Naive thymus-derived CD4-positive, alpha-beta T cell (primary cell): Measurements from ENCODE around the gene ESM1. TPM values are rescaled to one million over a fixed set of nuclear protein-coding genes. Genes with fewer than 3 reads are reported as not detected.

ENCODE experiments used
- ATAC-seq: fragments of 150-1000 bp; cut with Tn5 transposase; 2 replicates; pipeline ENCODE4 v1.10.0; 2021; ENCODE audit warnings: mild to moderate bottlenecking, moderate library complexity
- CTCF ChIA-PET: fragments of 350-600 bp; sonication (Branson Sonifier 250); formaldehyde crosslinking; loops from one replicate; lab custom pipeline; 2021; ENCODE audit warnings: antibody characterized with exemption; lab: Charles Lee
- POLR2A ChIA-PET: fragments of 350-600 bp; sonication (Branson Sonifier 250); formaldehyde crosslinking; loops from one replicate; lab custom pipeline; 2021; ENCODE audit warnings: antibody characterized with exemption, inconsistent platforms; lab: Charles Lee
- DNase-seq, 9 donors: peaks; one replicate each; pipeline versions ENCODE4 v3.0.0 to v3.0.0-alpha.2; 2020 to 2022; ENCODE audit warnings: mixed read lengths in 1 of 9
- H3K27ac ChIP-seq: one replicate; pipeline ENCODE4 v1.7.0; 2013; ENCODE audit warnings: mild to moderate bottlenecking, low read depth, low read length, moderate library complexity
- H3K27me3 ChIP-seq, 2 donors: one replicate each; pipeline ENCODE4 v1.7.0; 2013; ENCODE audit warnings: low read length in 2 of 2, mild to moderate bottlenecking in 2 of 2, moderate library complexity in 2 of 2; ENCODE audit not compliant: control insufficient read depth in 2 of 2, insufficient read depth in 2 of 2
- H3K36me3 ChIP-seq, 3 experiments: 1 replicate in 2 of 3; 2 replicates in 1 of 3; pipeline ENCODE4 v1.7.0; 2013; ENCODE audit warnings: low read length in 3 of 3, mild to moderate bottlenecking in 3 of 3, moderate library complexity in 1 of 3; ENCODE audit not compliant: insufficient read depth in 3 of 3, control insufficient read depth in 2 of 3
- H3K4me1 ChIP-seq, 2 donors: one replicate each; pipeline ENCODE4 v1.7.0; 2013; ENCODE audit warnings: low read length in 2 of 2, mild to moderate bottlenecking in 2 of 2, moderate library complexity in 1 of 2; ENCODE audit not compliant: control insufficient read depth in 2 of 2, insufficient read depth in 2 of 2
- H3K4me3 ChIP-seq: 2 replicates; pipeline ENCODE4 v1.7.0; 2013; ENCODE audit warnings: mild to moderate bottlenecking, low read length
- H3K9me3 ChIP-seq, 3 experiments: 1 replicate in 2 of 3; 2 replicates in 1 of 3; pipeline ENCODE4 v1.7.0; 2013; ENCODE audit warnings: low read length in 3 of 3; ENCODE audit not compliant: control insufficient read depth in 2 of 3
- H3K27ac Mint-ChIP-seq, 9 donors: one replicate each; pipeline ENCODE4 v1.8.0; 2020 to 2022; ENCODE audit warnings: mixed read lengths in 9 of 9, mild to moderate bottlenecking in 8 of 9, moderate library complexity in 5 of 9, inconsistent platforms in 2 of 9
- H3K27me3 Mint-ChIP-seq, 5 donors: one replicate each; pipeline ENCODE4 v1.8.0; 2021 to 2022; ENCODE audit warnings: mixed read lengths in 5 of 5, mild to moderate bottlenecking in 1 of 5
- H3K36me3 Mint-ChIP-seq, 5 donors: one replicate each; pipeline ENCODE4 v1.8.0; 2020 to 2022; ENCODE audit warnings: mixed read lengths in 5 of 5, mild to moderate bottlenecking in 3 of 5, inconsistent platforms in 1 of 5
- H3K4me1 Mint-ChIP-seq, 7 donors: one replicate each; pipeline ENCODE4 v1.8.0; 2020 to 2022; ENCODE audit warnings: mixed read lengths in 7 of 7, mild to moderate bottlenecking in 3 of 7, inconsistent platforms in 1 of 7
- H3K4me3 Mint-ChIP-seq, 10 donors: one replicate each; pipeline ENCODE4 v1.8.0; 2020 to 2022; ENCODE audit warnings: mild to moderate bottlenecking in 10 of 10, mixed read lengths in 10 of 10, moderate library complexity in 6 of 10, inconsistent platforms in 2 of 10
- H3K9me3 Mint-ChIP-seq, 11 donors: one replicate each; pipeline ENCODE4 v1.8.0; 2020 to 2022; ENCODE audit warnings: mixed read lengths in 11 of 11, mild to moderate bottlenecking in 4 of 11, inconsistent platforms in 1 of 11, moderate library complexity in 1 of 11
- intact Hi-C, 2 donors: fragments of 100-400 bp; cut with micrococcal nuclease; formaldehyde crosslinking; loops; one replicate each; pipeline ENCODE4 v1.15.1; 2023
- polyA plus RNA-seq, 2 donors: library from polyadenylated mRNA; unstranded; fragments of 300-500 nt; fragmentation: Illumina TruSeq; gene quantifications; one replicate each; pipeline ENCODE4 v1.2.3, GENCODE V29; 2021
- total RNA-seq, 6 experiments: library from RNA in 5 of 6; stranded (reverse) in 5 of 6; gene quantifications; 1 replicate in 5 of 6; 2 replicates in 1 of 6; pipeline ENCODE4 v1.2.3 and lab custom pipeline; 2021 to 2026

The ESM1 gene
- total and polyA plus RNA-seq, 7 experiments from 2014 or later, result 0.39 to 1.2 TPM; not detected in 5

- H3K4me3 Mint-ChIP-seq, result no peak overlapping the region
- DNase-seq (no peak), ATAC-seq (no peak)
- Histone ChIP-seq H3K36me3 (no peaks in the 10 kb centered on the region), H3K4me3 (no peak overlapping the region), H3K27me3 (no peaks in the 10 kb centered on the region), H3K27ac (no peak overlapping the region), H3K9me3 (no peaks in the 10 kb centered on the region), H3K4me1 (no peaks in the 10 kb centered on the region)
- H3K9me3 Mint-ChIP-seq, result peaks cover 0 to 14% (median 3%) of the 10 kb centered on the region in 11 donors
- ChIA-PET POLR2A (interaction anchor here (0.6 kb wide), 2 partner anchors 28 to 141 kb away, joined by 3 read pairs; no protein-coding TSS in a partner anchor), CTCF (interaction anchor here (0.9 to 1.5 kb wide), 4 partner anchors 9 to 200 kb away, joined by 3 to 4 read pairs (median 4); partner anchors contain the start of gene GPX8)
- H3K27ac Mint-ChIP-seq, result peak overlapping the region in 1 of 9 donors; percentile 63
- peaks cover 0 to 15% (median 6%) of the 10 kb centered on the region in 7 donors for H3K4me1 Mint-ChIP-seq
- H3K36me3 Mint-ChIP-seq, result peaks cover 0 to 38% (median 4%) of the 10 kb centered on the region in 5 donors
- intact Hi-C loops, result no loop called here
- peaks cover 0 to 38% (median 0%) of the 10 kb centered on the region in 5 donors for H3K27me3 Mint-ChIP-seq
Measured at GRCh38 chr5:54959673-54960418, 25.5 kb downstream of the ESM1 start.

GRCh38 chr5:54956922-54957321 lies 28.5 kb downstream of the ESM1 start:
- intact Hi-C loops, result no loop called here
- no peaks in the 10 kb centered on the region for H3K4me1 ChIP-seq
- Mint-ChIP-seq H3K4me3 (no peak overlapping the region), H3K27ac (peak overlapping the region in 1 of 9 donors; percentile 3), H3K9me3 (peaks cover 0 to 27% (median 5%) of the 10 kb centered on the region in 11 donors), H3K27me3 (peaks cover 0 to 38% (median 0%) of the 10 kb centered on the region in 5 donors), H3K36me3 (peaks cover 0 to 26% (median 5%) of the 10 kb centered on the region in 5 donors), H3K4me1 (peaks cover 0 to 15% (median 0%) of the 10 kb centered on the region in 7 donors)
- no peaks in the 10 kb centered on the region for H3K9me3 ChIP-seq
- H3K27ac ChIP-seq, result no peak overlapping the region
- no peaks in the 10 kb centered on the region for H3K36me3 ChIP-seq
- DNase-seq (no peak), ATAC-seq (no peak)
- ChIA-PET POLR2A (interaction anchor here (0.7 kb wide), 1 partner anchor 971 kb away, joined by 3 read pairs; no protein-coding TSS in a partner anchor), CTCF (interaction anchor here (0.8 to 1.5 kb wide), 3 partner anchors 10 to 203 kb away, joined by 3 to 4 read pairs (median 4); partner anchors contain the start of gene GPX8)
- no peak overlapping the region for H3K4me3 ChIP-seq
- no peaks in the 10 kb centered on the region for H3K27me3 ChIP-seq

GRCh38 chr5:54947187-54947586 lies 38.2 kb downstream of the ESM1 start:
- peaks cover 0 to 19% (median 0%) of the 10 kb centered on the region in 5 donors for H3K27me3 Mint-ChIP-seq
- Histone ChIP-seq H3K27me3 (no peaks in the 10 kb centered on the region), H3K27ac (no peak overlapping the region), H3K4me1 (no peaks in the 10 kb centered on the region), H3K36me3 (no peaks in the 10 kb centered on the region), H3K9me3 (no peaks in the 10 kb centered on the region), H3K4me3 (no peak overlapping the region)
- H3K36me3 Mint-ChIP-seq, result peaks cover 0 to 33% (median 0%) of the 10 kb centered on the region in 5 donors
- H3K4me3 Mint-ChIP-seq, result no peak overlapping the region
- DNase-seq, result no peak
- CTCF ChIA-PET, result interaction anchor here (1.1 to 1.4 kb wide), 2 partner anchors 199 to 212 kb away, joined by 3 to 5 read pairs; partner anchors contain the start of gene GPX8
- intact Hi-C loops, result no loop called here
- H3K9me3 Mint-ChIP-seq, result peaks cover 0 to 27% (median 0%) of the 10 kb centered on the region in 11 donors
- H3K4me1 Mint-ChIP-seq, result peaks cover 0 to 31% (median 0%) of the 10 kb centered on the region in 7 donors
- POLR2A ChIA-PET, result no interaction called here
- peak overlapping the region in 1 of 9 donors; percentile 2 for H3K27ac Mint-ChIP-seq
- ATAC-seq, result no peak

GRCh38 chr5:54946306-54946819 lies 39.0 kb downstream of the ESM1 start:
- peaks cover 0 to 32% (median 0%) of the 10 kb centered on the region in 7 donors for H3K4me1 Mint-ChIP-seq
- CTCF ChIA-PET, result interaction anchor here (0.6 to 1.4 kb wide), 3 partner anchors 200 to 384 kb away, joined by 3 to 5 read pairs (median 3); partner anchors contain the start of gene GPX8
- intact Hi-C loops, result no loop called here

GRCh38 chr5:54944364-54944763 lies 41.0 kb downstream of the ESM1 start:
- Mint-ChIP-seq H3K4me3 (no peak overlapping the region), H3K9me3 (peaks cover 0 to 16% (median 0%) of the 10 kb centered on the region in 11 donors), H3K4me1 (peaks cover 0 to 32% (median 0%) of the 10 kb centered on the region in 7 donors), H3K27ac (no peak overlapping the region), H3K36me3 (peaks cover 0 to 27% (median 0%) of the 10 kb centered on the region in 5 donors), H3K27me3 (peaks cover 0 to 18% (median 0%) of the 10 kb centered on the region in 5 donors)
- H3K27ac ChIP-seq, result no peak overlapping the region
- ChIA-PET CTCF (interaction anchor here (0.7 to 3.8 kb wide), 38 partner anchors 8 to 217 kb away, joined by 3 to 61 read pairs (median 4); partner anchors contain the start of genes ESM1 and GPX8), POLR2A (interaction anchor here (0.9 to 2.2 kb wide), 5 partner anchors 117 to 204 kb away, joined by 3 to 6 read pairs (median 4); partner anchors contain the start of gene GZMA)
- H3K27me3 ChIP-seq, result no peaks in the 10 kb centered on the region
- intact Hi-C loops, result loop anchor here (1.0 to 5.0 kb wide), 7 partner anchors 38 to 215 kb away; partner anchors contain the start of gene GZMA (in 2 of the 2)
- H3K4me3 ChIP-seq, result no peak overlapping the region
- DNase-seq, result peak in 7 of 9 donors; percentile 18 to 61 (median 51)
- no peaks in the 10 kb centered on the region for H3K36me3 ChIP-seq
- H3K4me1 ChIP-seq, result no peaks in the 10 kb centered on the region
- peak; percentile 63 for ATAC-seq
- no peaks in the 10 kb centered on the region for H3K9me3 ChIP-seq

More at GRCh38 chr5:54946306-54946819, 39.0 kb downstream of the ESM1 start:
- DNase-seq, result no peak
- H3K27me3 ChIP-seq, result no peaks in the 10 kb centered on the region
- Mint-ChIP-seq H3K9me3 (peaks cover 0 to 26% (median 0%) of the 10 kb centered on the region in 11 donors), H3K27ac (no peak overlapping the region), H3K27me3 (peaks cover 0 to 19% (median 0%) of the 10 kb centered on the region in 5 donors), H3K4me3 (no peak overlapping the region), H3K36me3 (peaks cover 0 to 33% (median 0%) of the 10 kb centered on the region in 5 donors)
- H3K36me3 ChIP-seq, result no peaks in the 10 kb centered on the region
- H3K4me1 ChIP-seq, result no peaks in the 10 kb centered on the region
- H3K9me3 ChIP-seq, result no peaks in the 10 kb centered on the region
- POLR2A ChIA-PET, result no interaction called here
- H3K27ac ChIP-seq, result no peak overlapping the region
- no peak overlapping the region for H3K4me3 ChIP-seq
- ATAC-seq, result no peak
